HG02798 (cell line): ENCODE measurements around the gene FA2H.

Experiments used
- ATAC-seq: cut with Tn5 transposase; IDR thresholded peaks from one replicate; pipeline ENCODE4 v1.9.1; 2021; ENCODE audit warnings: mild to moderate bottlenecking; ENCODE audit not compliant: unreplicated experiment, poor library complexity

FA2H gene

GRCh38 chr16:74747716-74748615 is 26.7 kb downstream of the FA2H start:
- ATAC-seq: no peak

- no peak for ATAC-seq
Measured at GRCh38 chr16:74745926-74746325, 28.7 kb downstream of the FA2H start.

GRCh38 chr16:74745109-74745615 is 29.5 kb downstream of the FA2H start:
- ATAC-seq: no peak

GRCh38 chr16:74744566-74744965 is 30.1 kb downstream of the FA2H start:
- no peak for ATAC-seq

GRCh38 chr16:74743668-74744299 is 30.8 kb downstream of the FA2H start:
- no peak for ATAC-seq

- no peak for ATAC-seq
Measured at GRCh38 chr16:74743045-74743667, 31.5 kb downstream of the FA2H start.

- no peak for ATAC-seq
Measured at GRCh38 chr16:74742051-74742481, 32.6 kb downstream of the FA2H start.

- no peak for ATAC-seq
Measured at GRCh38 chr16:74740795-74741304, 33.8 kb downstream of the FA2H start.

GRCh38 chr16:74739275-74739674 is 35.3 kb downstream of the FA2H start:
- ATAC-seq: no peak

- ATAC-seq: no peak
Measured at GRCh38 chr16:74738816-74739215, 35.8 kb downstream of the FA2H start.

GRCh38 chr16:74738113-74738541 is 36.5 kb downstream of the FA2H start:
- no peak for ATAC-seq

- ATAC-seq: no peak
Measured at GRCh38 chr16:74737521-74737920, 37.1 kb downstream of the FA2H start.

- no peak for ATAC-seq
Measured at GRCh38 chr16:74736531-74737157, 38.0 kb downstream of the FA2H start.

GRCh38 chr16:74735554-74735953 is 39.1 kb downstream of the FA2H start:
- no peak for ATAC-seq

- no peak for ATAC-seq
Measured at GRCh38 chr16:74735162-74735452, 39.5 kb downstream of the FA2H start.

- no peak for ATAC-seq
Measured at GRCh38 chr16:74734361-74735161, 40.1 kb downstream of the FA2H start.

- ATAC-seq: no peak
Measured at GRCh38 chr16:74732707-74733350, 41.8 kb downstream of the FA2H start.

- no peak for ATAC-seq
Measured at GRCh38 chr16:74731853-74732477, 42.7 kb downstream of the FA2H start.
